Neuron (in vitro differentiated cells): ENCODE data around the gene TYROBP.
"Not testable (repeated sequence)": the region's sequence is repeated elsewhere in the genome, so short reads cannot be mapped to it uniquely, and the experiment has no call there.

Source experiments
- H2AFZ ChIP-seq: one replicate; pipeline ENCODE4 v1.6.1; 2013; ENCODE audit warnings: low read depth, mild to moderate bottlenecking, inconsistent platforms, low read length, moderate library complexity
- H3K27me3 ChIP-seq: one replicate; pipeline ENCODE4 v1.6.1; 2013; ENCODE audit warnings: low read length; ENCODE audit not compliant: insufficient read depth
- H3K36me3 ChIP-seq: one replicate; pipeline ENCODE4 v1.6.1; 2013; ENCODE audit warnings: low read length; ENCODE audit not compliant: insufficient read depth
- H3K4me1 ChIP-seq: one replicate; pipeline ENCODE4 v1.6.1; 2013; ENCODE audit warnings: low read length; ENCODE audit not compliant: insufficient read depth
- H3K4me3 ChIP-seq: 2 replicates; pipeline ENCODE4 v1.5.1; 2013; ENCODE audit warnings: mild to moderate bottlenecking, low read length, moderate library complexity
- H3K9me3 ChIP-seq: one replicate; pipeline ENCODE4 v1.6.1; 2013; ENCODE audit warnings: low read length

TYROBP gene

DNA sequence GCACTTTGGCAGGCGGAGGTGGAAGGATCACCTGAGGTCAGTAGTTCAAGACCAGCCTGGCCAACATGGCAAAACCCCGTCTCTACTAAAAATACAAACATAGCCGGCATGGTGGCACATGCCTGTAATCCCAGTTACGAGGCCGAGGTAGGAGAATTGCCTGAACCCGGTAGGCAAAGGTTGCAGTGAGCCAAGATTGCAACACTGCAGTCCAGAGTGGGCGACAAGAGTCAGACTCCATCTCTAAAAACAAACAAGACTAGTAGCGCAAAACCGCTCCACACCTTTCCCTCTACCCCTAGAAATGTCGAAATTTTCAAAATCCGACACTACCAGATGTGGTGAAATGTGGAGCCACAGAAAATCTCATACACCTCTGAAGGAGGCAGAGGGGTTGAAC lies 11.2 kb upstream of the TYROBP start:
- Histone ChIP-seq H2AFZ (no peak overlapping the region), H3K27me3 (peaks cover 2% of the 10 kb centered on the region), H3K9me3 (no peaks in the 10 kb centered on the region), H3K36me3 (no peaks in the 10 kb centered on the region), H3K4me1 (no peaks in the 10 kb centered on the region), H3K4me3 (no peak overlapping the region)

DNA sequence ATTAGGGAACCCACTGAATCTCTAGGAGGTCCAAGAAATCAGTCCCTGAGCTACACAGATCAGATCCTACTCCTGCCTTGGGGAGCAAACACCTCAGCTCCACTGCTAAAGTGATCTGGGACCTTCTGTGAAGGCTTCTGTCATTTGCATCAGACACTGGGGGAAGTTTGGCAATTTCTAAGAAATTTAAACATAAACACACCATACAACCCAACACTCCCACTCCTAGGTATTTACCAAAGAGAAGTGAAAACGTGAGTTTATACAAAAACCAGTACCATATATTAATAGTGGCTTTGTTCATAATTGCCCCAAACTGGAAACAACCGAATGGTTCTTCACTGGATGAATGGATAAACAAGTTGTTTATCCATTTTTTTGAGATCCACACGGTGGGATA lies 7.3 kb upstream of the TYROBP start:
- H2AFZ ChIP-seq, result no peak overlapping the region
- no peaks in the 10 kb centered on the region for H3K9me3 ChIP-seq
- H3K36me3 ChIP-seq, result no peaks in the 10 kb centered on the region
- H3K27me3 ChIP-seq, result no peaks in the 10 kb centered on the region
- H3K4me3 ChIP-seq, result no peak overlapping the region
- no peaks in the 10 kb centered on the region for H3K4me1 ChIP-seq

DNA sequence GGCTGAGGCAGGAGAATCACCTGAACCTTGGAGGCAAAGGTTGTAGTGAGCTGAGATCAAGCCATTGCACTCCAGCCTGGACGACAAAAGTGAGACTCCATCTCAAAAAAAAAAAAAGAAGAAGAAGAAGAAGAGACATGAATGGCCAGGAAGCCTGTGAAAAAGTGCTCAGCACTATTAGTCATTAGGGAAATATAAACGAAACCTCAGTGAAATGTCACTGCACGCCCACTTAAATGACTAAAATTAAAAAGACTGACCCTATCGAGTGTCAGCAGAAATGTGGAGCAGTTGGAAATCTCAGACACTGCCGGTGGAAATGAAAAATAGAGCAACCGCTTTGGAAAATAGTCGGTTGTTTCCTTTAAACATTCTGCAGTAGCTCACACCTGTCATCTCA lies 5.5 kb upstream of the TYROBP start:
- no peak overlapping the region for H2AFZ ChIP-seq
- no peaks in the 10 kb centered on the region for H3K9me3 ChIP-seq
- no peaks in the 10 kb centered on the region for H3K27me3 ChIP-seq
- no peaks in the 10 kb centered on the region for H3K36me3 ChIP-seq
- no peak overlapping the region for H3K4me3 ChIP-seq
- no peaks in the 10 kb centered on the region for H3K4me1 ChIP-seq

DNA sequence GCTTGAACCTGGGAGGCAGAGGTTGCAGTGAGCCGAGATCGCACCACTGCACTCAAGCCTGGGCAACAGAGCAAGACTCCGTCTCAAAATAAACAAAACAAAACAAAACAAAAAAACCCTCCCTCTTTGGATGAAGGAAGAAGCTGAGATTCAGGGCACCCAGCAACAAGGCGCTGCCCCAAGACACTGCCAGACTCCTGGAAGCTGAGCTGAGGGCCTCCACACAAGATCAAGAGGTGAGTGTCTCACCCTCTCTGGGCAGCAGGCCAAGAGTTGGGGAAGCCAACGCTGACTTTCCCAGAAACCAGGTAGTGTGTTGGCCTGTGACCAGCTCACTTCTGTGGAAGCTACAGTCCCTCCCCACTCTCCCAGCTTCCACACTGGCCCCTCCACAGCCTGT lies 3.7 kb upstream of the TYROBP start:
- Histone ChIP-seq H3K27me3 (peaks cover 3% of the 10 kb centered on the region), H3K4me1 (peaks cover 6% of the 10 kb centered on the region), H2AFZ (no peak overlapping the region)

DNA sequence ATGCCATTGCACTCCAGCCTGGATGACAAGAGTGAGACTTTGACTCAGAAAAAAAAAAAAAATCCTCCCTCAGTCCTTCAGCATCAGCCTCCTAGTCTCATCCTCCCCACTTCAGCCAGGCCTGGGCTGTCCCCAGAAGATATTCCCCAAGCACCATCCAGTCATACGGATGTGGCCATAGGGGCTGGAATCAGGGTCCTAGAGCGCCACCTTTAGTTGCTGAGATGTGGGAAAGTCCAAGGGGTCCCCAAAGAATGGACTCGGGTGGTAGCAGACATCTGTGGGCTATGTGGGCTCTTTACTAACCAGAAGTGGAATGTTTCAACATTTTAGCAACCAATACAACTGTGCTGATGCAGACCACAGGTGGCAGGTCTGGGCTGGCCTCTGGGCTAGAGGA lies 3.1 kb upstream of the TYROBP start:
- Histone ChIP-seq H3K36me3 (no peaks in the 10 kb centered on the region), H3K4me1 (peaks cover 6% of the 10 kb centered on the region), H3K4me3 (no peak overlapping the region), H3K27me3 (peaks cover 3% of the 10 kb centered on the region), H2AFZ (no peak overlapping the region), H3K9me3 (no peaks in the 10 kb centered on the region)

More for the DNA sequence above, 3.7 kb upstream of the TYROBP start:
- no peaks in the 10 kb centered on the region for H3K36me3 ChIP-seq
- H3K9me3 ChIP-seq, result no peaks in the 10 kb centered on the region
- H3K4me3 ChIP-seq, result no peak overlapping the region

DNA sequence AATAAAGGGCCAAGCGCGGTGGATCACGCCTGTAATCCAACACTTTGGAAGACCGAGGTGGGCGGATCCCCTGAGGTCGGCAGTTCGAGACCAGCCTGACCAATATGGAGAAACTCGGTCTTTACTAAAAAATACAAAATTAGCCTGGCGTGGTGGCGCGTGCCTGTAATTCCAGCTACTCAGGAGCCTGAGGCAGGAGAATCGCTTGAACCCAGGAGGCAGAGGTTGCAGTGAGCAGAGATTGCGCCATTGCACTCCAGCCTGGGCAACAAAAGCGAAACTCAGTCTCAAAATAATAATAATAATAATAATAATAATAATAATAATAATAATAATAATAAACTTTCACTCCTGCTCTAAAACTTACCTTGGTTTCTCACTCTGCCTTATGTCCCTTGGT lies 2.3 kb upstream of the TYROBP start:
- H3K4me1 ChIP-seq, H3K36me3 ChIP-seq, H3K9me3 ChIP-seq, H2AFZ ChIP-seq, H3K4me3 ChIP-seq, H3K27me3 ChIP-seq: not testable (repeated sequence)

DNA sequence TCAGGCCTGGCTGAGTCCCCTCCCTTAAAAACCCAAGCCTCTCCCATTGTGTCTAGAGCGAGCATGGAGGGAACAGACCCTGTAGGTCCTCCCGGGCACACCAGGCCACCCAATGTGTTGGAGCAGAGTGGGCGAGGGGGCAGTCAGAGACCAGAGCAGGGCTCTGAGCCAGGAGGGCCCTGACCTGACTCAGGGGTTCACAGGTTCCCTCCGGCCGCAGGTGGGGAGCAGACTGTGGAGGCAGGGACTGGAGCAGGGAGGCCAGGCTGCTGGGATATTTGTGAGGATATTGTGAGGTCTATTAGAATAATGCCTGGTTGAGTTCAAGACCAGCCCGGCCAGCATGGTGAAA lies 1.6 kb upstream of the TYROBP start:
- Histone ChIP-seq H3K27me3 (peaks cover 7% of the 10 kb centered on the region), H3K9me3 (no peaks in the 10 kb centered on the region), H3K36me3 (no peaks in the 10 kb centered on the region), H2AFZ (no peak overlapping the region), H3K4me1 (peaks cover 6% of the 10 kb centered on the region), H3K4me3 (no peak overlapping the region)

DNA sequence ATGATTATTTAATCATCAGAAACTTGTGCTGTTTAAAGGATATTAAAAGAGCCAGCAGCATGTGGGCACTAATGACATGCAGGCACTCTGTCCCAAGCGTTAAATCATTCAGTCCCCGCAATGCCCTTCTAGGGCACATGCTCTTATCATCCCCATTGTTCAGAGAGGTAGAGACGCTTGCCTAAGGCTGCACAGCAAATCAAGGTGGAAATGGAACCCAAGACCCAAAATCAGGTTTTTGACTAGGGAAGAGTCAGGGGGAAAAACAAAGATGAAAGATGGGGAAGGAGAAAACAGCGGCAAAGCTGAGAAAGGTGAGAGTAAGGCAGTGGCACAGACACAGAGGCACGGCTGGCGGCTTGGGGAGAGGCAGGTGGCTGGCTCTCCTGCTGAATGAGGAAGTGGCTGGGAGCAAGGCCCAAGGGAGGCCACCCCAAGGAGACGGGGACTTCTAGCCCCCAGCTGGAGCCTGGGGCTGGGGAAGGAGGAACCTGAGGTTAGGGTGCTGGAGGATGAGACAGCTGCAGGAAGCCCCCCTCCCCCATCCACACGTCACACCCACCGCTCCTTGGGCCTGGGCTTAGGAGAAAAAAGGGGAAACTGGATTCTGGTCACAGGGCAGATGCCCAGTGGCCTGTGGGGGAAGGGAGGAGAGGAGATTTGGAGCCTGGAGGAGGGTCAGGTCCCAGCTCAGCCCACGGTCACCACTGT lies 1.0 kb upstream of the TYROBP start:
- Histone ChIP-seq H3K36me3 (no peaks in the 10 kb centered on the region), H3K27me3 (peaks cover 7% of the 10 kb centered on the region), H3K4me3 (no peak overlapping the region), H3K4me1 (peaks cover 6% of the 10 kb centered on the region), H3K9me3 (no peaks in the 10 kb centered on the region), H2AFZ (no peak overlapping the region)

DNA sequence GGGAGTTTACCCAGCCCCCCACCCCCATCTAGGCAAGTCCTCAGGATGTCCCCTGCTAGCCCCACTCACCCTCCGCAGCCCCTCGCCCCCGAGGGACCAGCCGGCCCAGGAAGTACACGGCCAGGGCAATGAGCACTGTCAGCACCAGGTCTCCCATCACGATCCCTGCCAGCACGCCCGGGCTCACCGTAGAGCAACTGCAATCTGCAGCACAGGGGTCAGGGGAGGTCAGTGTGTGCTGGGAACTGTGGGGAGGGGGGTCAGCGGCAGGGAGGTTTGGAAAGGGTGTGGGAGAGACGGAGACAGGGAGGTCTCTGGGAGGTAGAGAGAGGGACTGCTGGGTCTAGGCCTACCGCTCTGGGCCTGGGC lies 734 bp downstream of the TYROBP start:
- H2AFZ ChIP-seq, result no peak overlapping the region
- H3K9me3 ChIP-seq, result no peaks in the 10 kb centered on the region
- H3K36me3 ChIP-seq, result no peaks in the 10 kb centered on the region
- peaks cover 23% of the 10 kb centered on the region for H3K27me3 ChIP-seq
- peaks cover 6% of the 10 kb centered on the region for H3K4me1 ChIP-seq
- no peak overlapping the region for H3K4me3 ChIP-seq

DNA sequence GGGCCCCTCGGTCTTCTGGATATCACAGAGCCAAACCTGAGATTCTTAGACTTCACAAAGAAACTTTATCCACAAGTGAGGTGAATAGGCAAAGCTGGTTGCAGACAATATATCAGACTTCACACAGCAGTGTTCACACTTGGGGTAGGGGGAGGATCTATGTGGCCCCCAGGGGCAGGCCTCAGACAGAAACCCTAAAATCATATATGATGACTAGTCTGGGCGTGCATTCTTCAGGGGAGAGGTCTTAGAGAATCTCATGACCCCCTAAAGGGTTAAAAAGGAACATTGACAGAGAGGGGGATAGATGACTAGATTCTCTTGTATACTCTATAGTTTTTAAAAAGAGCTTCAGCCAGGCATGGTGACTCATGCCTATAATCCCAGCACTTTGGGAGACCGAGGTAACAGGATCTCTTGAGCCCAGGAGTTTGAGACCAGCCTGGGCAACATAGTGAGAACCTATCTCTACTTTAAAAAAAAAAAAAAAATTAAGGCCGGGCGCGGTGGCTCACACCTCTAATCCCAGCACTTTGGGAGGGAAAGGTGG lies 2.8 kb downstream of the TYROBP start:
- Histone ChIP-seq H3K9me3 (no peaks in the 10 kb centered on the region), H3K4me3 (no peak overlapping the region), H3K36me3 (no peaks in the 10 kb centered on the region), H2AFZ (no peak overlapping the region), H3K4me1 (peaks cover 13% of the 10 kb centered on the region), H3K27me3 (peaks cover 32% of the 10 kb centered on the region)

DNA sequence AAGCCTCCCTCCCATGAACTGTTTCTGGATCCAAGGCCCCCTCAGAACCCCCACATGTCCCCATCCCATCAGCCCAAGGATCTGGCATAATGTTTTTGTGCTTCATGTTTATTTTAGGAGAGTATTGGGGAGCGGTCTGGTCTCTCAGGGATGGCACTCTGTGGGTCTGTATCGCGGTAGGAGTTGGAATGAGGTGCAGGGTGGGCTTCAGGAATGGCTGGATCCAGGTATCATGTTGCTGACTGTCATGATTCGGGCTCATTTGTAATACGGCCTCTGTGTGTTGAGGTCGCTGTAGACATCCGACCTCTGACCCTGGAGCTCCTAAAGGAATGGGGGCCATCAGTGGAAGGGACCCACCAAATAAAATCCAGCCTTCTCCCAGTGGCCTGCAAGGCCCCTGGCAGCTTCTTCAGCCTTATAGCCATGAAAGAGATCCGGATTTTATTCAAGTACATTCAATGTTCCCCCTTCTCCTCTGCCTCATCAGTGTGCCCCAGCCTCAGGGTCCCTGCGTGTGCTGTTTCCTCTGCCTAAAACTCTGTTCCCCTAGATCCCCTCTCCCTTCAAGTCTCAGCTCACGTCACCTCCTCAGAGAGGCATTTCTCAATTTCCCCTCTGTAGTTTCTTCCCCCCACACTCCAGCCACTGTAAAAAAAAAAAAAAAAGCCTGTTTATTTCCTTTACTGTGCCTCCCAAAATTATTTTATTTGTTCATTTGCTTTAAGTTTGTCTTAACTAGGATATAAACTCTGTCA lies 3.6 kb downstream of the TYROBP start:
- no peak overlapping the region for H2AFZ ChIP-seq
- no peaks in the 10 kb centered on the region for H3K9me3 ChIP-seq
- H3K4me1 ChIP-seq, result peaks cover 13% of the 10 kb centered on the region
- H3K36me3 ChIP-seq, result no peaks in the 10 kb centered on the region
- peaks cover 32% of the 10 kb centered on the region for H3K27me3 ChIP-seq
- H3K4me3 ChIP-seq, result no peak overlapping the region

DNA sequence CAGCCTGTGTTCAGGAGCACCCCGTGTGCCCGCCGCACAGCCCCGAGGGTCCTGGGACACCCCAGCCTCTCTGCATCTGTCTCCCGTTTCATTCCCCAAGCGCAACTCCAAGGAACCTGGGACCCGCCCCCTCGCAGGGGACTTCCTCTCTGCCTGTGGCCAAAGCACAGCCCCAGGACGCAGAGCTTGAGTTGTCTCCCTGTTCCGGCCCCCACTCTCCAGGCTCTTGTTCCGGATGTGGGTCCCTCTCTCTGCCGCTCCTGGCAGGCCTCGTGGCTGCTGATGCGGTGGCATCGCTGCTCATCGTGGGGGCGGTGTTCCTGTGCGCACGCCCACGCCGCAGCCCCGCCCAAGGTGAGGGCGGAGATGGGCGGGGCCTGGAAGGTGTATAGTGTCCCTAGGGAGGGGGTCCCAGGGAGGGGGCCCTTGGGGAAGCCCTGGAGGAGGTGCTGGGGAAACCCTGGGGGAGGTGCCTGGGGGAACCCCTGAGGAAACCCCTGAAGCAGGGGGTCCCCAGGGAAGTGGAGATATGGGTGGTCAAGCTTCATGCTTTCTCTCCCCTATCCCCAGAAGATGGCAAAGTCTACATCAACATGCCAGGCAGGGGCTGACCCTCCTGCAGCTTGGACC lies 4.4 kb downstream of the TYROBP start:
- H2AFZ ChIP-seq, result no peak overlapping the region
- H3K4me3 ChIP-seq, result no peak overlapping the region

DNA sequence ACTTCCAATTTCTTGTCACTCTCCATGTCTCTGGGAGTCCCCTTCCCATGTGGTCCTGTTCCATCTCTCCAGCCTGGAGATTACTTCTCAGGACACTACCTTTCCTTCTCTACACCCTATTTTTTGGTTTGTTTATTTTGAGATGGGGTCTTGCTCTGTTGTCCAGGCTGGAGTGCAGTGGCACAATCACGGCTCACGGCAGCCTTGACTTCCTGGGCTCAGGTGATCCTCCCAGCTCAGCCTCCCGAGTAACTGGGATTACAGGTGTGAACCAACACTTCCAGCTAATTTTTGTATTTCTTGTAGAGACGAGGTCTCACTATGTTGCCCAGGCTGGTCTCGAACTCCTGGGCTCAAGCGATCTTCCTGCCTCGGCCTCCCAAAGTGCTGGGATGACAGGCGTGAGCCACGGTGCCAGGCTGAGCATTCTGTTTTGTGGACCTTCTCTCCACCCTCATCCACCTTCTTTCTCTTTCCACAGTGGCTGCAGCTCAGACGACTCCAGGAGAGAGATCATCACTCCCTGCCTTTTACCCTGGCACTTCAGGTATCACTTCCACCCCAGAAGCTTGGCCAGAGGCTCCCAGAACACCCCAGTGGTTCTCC lies 5.1 kb downstream of the TYROBP start:
- Histone ChIP-seq H3K4me1 (peaks cover 18% of the 10 kb centered on the region), H3K9me3 (no peaks in the 10 kb centered on the region), H3K36me3 (no peaks in the 10 kb centered on the region), H3K27me3 (peaks cover 32% of the 10 kb centered on the region), H3K4me3 (no peak overlapping the region), H2AFZ (no peak overlapping the region)

More for the DNA sequence above, 4.4 kb downstream of the TYROBP start:
- Histone ChIP-seq H3K4me1 (peaks cover 18% of the 10 kb centered on the region), H3K27me3 (peaks cover 32% of the 10 kb centered on the region), H3K9me3 (no peaks in the 10 kb centered on the region), H3K36me3 (no peaks in the 10 kb centered on the region)
